ENCODE results near the gene SP5. TPM values are rescaled to one million over a fixed set of nuclear protein-coding genes. Genes with fewer than 3 reads are reported as not detected.

The SP5 gene
- total RNA-seq, 1 donor from 2014 or later = 1.8 TPM

GRCh38 chr2:170761572-170761971 is 46.4 kb downstream of the SP5 start:
- Mint-ChIP-seq H3K36me3 (ENCODE audit: unreplicated experiment) (no peaks in the 10 kb centered on the region), H3K4me3 (ENCODE audit: unreplicated experiment) (no peak overlapping the region), H3K9me3 (ENCODE audit: unreplicated experiment) (no peaks in the 10 kb centered on the region), H3K27me3 (ENCODE audit: unreplicated experiment) (peaks cover 4% of the 10 kb centered on the region), H3K27ac (ENCODE audit: unreplicated experiment) (no peak overlapping the region), H3K4me1 (ENCODE audit: low read depth, unreplicated experiment) (no peaks in the 10 kb centered on the region)
- no peak for DNase-seq
- TF ChIP-seq CTCF (IDR thresholded peaks at IDR 0.05; ENCODE audit: partially characterized antibody, unreplicated experiment) = no peak

GRCh38 chr2:170762760-170763159 is 47.6 kb downstream of the SP5 start:
- no peak for DNase-seq
- Mint-ChIP-seq H3K27me3 (ENCODE audit: unreplicated experiment) (peaks cover 2% of the 10 kb centered on the region), H3K4me3 (ENCODE audit: unreplicated experiment) (no peak overlapping the region), H3K4me1 (ENCODE audit: low read depth, unreplicated experiment) (no peaks in the 10 kb centered on the region), H3K36me3 (ENCODE audit: unreplicated experiment) (no peaks in the 10 kb centered on the region), H3K27ac (ENCODE audit: unreplicated experiment) (no peak overlapping the region), H3K9me3 (ENCODE audit: unreplicated experiment) (no peaks in the 10 kb centered on the region)
- TF ChIP-seq CTCF (IDR thresholded peaks at IDR 0.05; ENCODE audit: partially characterized antibody, unreplicated experiment) = no peak

- no peaks in the 10 kb centered on the region for H3K4me1 Mint-ChIP-seq (ENCODE audit: low read depth, unreplicated experiment)
- H3K27ac Mint-ChIP-seq (ENCODE audit: unreplicated experiment) = no peak overlapping the region
- peaks cover 2% of the 10 kb centered on the region for H3K27me3 Mint-ChIP-seq (ENCODE audit: unreplicated experiment)
Observed at GRCh38 chr2:170763232-170763631, 48.1 kb downstream of the SP5 start.

GRCh38 chr2:170764880-170765261 is 49.7 kb downstream of the SP5 start:
- TF ChIP-seq CTCF (IDR thresholded peaks at IDR 0.05; ENCODE audit: partially characterized antibody, unreplicated experiment) = no peak
- no peaks in the 10 kb centered on the region for H3K9me3 Mint-ChIP-seq (ENCODE audit: unreplicated experiment)
- no peak for DNase-seq
- no peaks in the 10 kb centered on the region for H3K27me3 Mint-ChIP-seq (ENCODE audit: unreplicated experiment)
- H3K27ac Mint-ChIP-seq (ENCODE audit: unreplicated experiment) = no peak overlapping the region
- H3K4me3 Mint-ChIP-seq (ENCODE audit: unreplicated experiment) = no peak overlapping the region
- H3K4me1 Mint-ChIP-seq (ENCODE audit: low read depth, unreplicated experiment) = no peaks in the 10 kb centered on the region
- H3K36me3 Mint-ChIP-seq (ENCODE audit: unreplicated experiment) = no peaks in the 10 kb centered on the region

More at GRCh38 chr2:170763232-170763631, 48.1 kb downstream of the SP5 start:
- Mint-ChIP-seq H3K4me3 (ENCODE audit: unreplicated experiment) (no peak overlapping the region), H3K36me3 (ENCODE audit: unreplicated experiment) (no peaks in the 10 kb centered on the region), H3K9me3 (ENCODE audit: unreplicated experiment) (no peaks in the 10 kb centered on the region)
- no peak for DNase-seq
- no peak for TF ChIP-seq CTCF (IDR thresholded peaks at IDR 0.05; ENCODE audit: partially characterized antibody, unreplicated experiment)

GRCh38 chr2:170766693-170767092 is 51.6 kb downstream of the SP5 start:
- no peak for DNase-seq
- Mint-ChIP-seq H3K27ac (ENCODE audit: unreplicated experiment) (no peak overlapping the region), H3K36me3 (ENCODE audit: unreplicated experiment) (no peaks in the 10 kb centered on the region), H3K27me3 (ENCODE audit: unreplicated experiment) (peaks cover 2% of the 10 kb centered on the region), H3K4me3 (ENCODE audit: unreplicated experiment) (no peak overlapping the region), H3K9me3 (ENCODE audit: unreplicated experiment) (peaks cover 1% of the 10 kb centered on the region), H3K4me1 (ENCODE audit: low read depth, unreplicated experiment) (no peaks in the 10 kb centered on the region)
- TF ChIP-seq CTCF (IDR thresholded peaks at IDR 0.05; ENCODE audit: partially characterized antibody, unreplicated experiment) = no peak

Other genes starting within 250 kb of the SP5 start
- 2.1 TPM for gene ERICH2, start 55.0 kb downstream of the SP5 start, total RNA-seq (ENCODE audit: unreplicated experiment)
- gene GAD1, start 101.5 kb downstream of the SP5 start, total RNA-seq (ENCODE audit: unreplicated experiment) = 0.44 TPM
- 38.8 TPM for gene GORASP2, start 213.9 kb downstream of the SP5 start, total RNA-seq (ENCODE audit: unreplicated experiment)